ENCODE results near the gene TM7SF2.

Gene TM7SF2

GRCh38 chr11:65130631-65131416 lies 19.2 kb downstream of the TM7SF2 start:
- POLR2A ChIA-PET (ENCODE audit: low non-redundant PET): interaction anchor here (0.6 to 2.7 kb wide), 2 partner anchors 9 to 51 kb away, joined by 3 to 9 read pairs; partner anchors contain the start of genes CAPN1, FAU and MRPL49
- CTCF ChIA-PET: no interaction called here
- H3K27ac ChIP-seq: peak overlapping the region; percentile 32; the same call in 1 of the 2 replicates
- TF ChIP-seq CTCF (conservative IDR thresholded peaks at IDR 0.05; ENCODE audit: low read depth): no peak
- no peak for DNase-seq (ENCODE audit: low spot score)

GRCh38 chr11:65131417-65131776 lies 19.7 kb downstream of the TM7SF2 start:
- H3K27ac ChIP-seq: peak overlapping the region; percentile 32; the same call in 1 of the 2 replicates
- CTCF ChIA-PET: interaction anchor here (0.6 kb wide), 1 partner anchor 361 kb away, joined by 3 read pairs; no protein-coding TSS in a partner anchor
- no peak for DNase-seq (ENCODE audit: low spot score)

GRCh38 chr11:65131895-65132237 lies 20.2 kb downstream of the TM7SF2 start:
- TF ChIP-seq CTCF (conservative IDR thresholded peaks at IDR 0.05; ENCODE audit: low read depth): no peak
- ChIA-PET POLR2A (ENCODE audit: low non-redundant PET) (interaction anchor here (0.6 to 2.7 kb wide), 2 partner anchors 10 to 50 kb away, joined by 3 to 9 read pairs; partner anchors contain the start of genes CAPN1, FAU and MRPL49), CTCF (interaction anchor here (0.6 kb wide), 1 partner anchor 361 kb away, joined by 3 read pairs; no protein-coding TSS in a partner anchor)
- peak overlapping the region; percentile 96 for H3K27ac ChIP-seq
- no peak for DNase-seq (ENCODE audit: low spot score)

More at GRCh38 chr11:65131417-65131776, 19.7 kb downstream of the TM7SF2 start:
- TF ChIP-seq CTCF (conservative IDR thresholded peaks at IDR 0.05; ENCODE audit: low read depth): no peak
- POLR2A ChIA-PET (ENCODE audit: low non-redundant PET): interaction anchor here (0.6 to 2.7 kb wide), 2 partner anchors 10 to 50 kb away, joined by 3 to 9 read pairs; partner anchors contain the start of genes CAPN1, FAU and MRPL49

- POLR2A ChIA-PET (ENCODE audit: low non-redundant PET): interaction anchor here (2.7 kb wide), 1 partner anchor 11 kb away, joined by 9 read pairs; the partner anchor contains the start of genes FAU and MRPL49
- CTCF ChIA-PET: interaction anchor here (0.5 kb wide), 1 partner anchor 74 kb away, joined by 3 read pairs; the partner anchor contains the start of gene NAALADL1
- TF ChIP-seq CTCF (conservative IDR thresholded peaks at IDR 0.05; ENCODE audit: low read depth): no peak
- H3K27ac ChIP-seq: peak overlapping the region; percentile 96
- no peak for DNase-seq (ENCODE audit: low spot score)
These were observed 20.7 kb downstream of the TM7SF2 start for GRCh38 chr11:65132238-65132987.

GRCh38 chr11:65132988-65133700 lies 21.5 kb downstream of the TM7SF2 start:
- no peak for TF ChIP-seq CTCF (conservative IDR thresholded peaks at IDR 0.05; ENCODE audit: low read depth)
- peak overlapping the region; percentile 96 for H3K27ac ChIP-seq
- ChIA-PET CTCF (interaction anchor here (0.5 to 1.7 kb wide), 4 partner anchors 9 to 112 kb away, joined by 3 to 5 read pairs (median 3); partner anchors contain the start of gene NAALADL1), POLR2A (ENCODE audit: low non-redundant PET) (interaction anchor here (0.5 kb wide), 2 partner anchors 10 to 214 kb away, joined by 3 to 8 read pairs; no protein-coding TSS in a partner anchor)
- DNase-seq (ENCODE audit: low spot score): peak; percentile 78
